Memory B cell (primary cell): ENCODE results near the gene PIH1D1.

Experiments used
- ATAC-seq: fragments of 150-1000 bp; cut with Tn5 transposase; 2 replicates; pipeline ENCODE4 v1.10.0; 2021; ENCODE audit warnings: low read depth, mild to moderate bottlenecking, moderate library complexity
- DNase-seq, 2 donors: peaks; one replicate each; pipeline ENCODE4 v3.0.0; 2022; ENCODE audit warnings: low spot score in 2 of 2
- H3K27ac Mint-ChIP-seq: one replicate; pipeline ENCODE4 v1.8.0; 2022; ENCODE audit warnings: mild to moderate bottlenecking, moderate library complexity, mixed read lengths
- H3K27me3 Mint-ChIP-seq: one replicate; pipeline ENCODE4 v1.8.0; 2022; ENCODE audit warnings: mixed read lengths
- H3K36me3 Mint-ChIP-seq: one replicate; pipeline ENCODE4 v1.8.0; 2022; ENCODE audit warnings: mild to moderate bottlenecking, mixed read lengths
- H3K4me1 Mint-ChIP-seq: one replicate; pipeline ENCODE4 v1.8.0; 2022; ENCODE audit warnings: mixed read lengths
- H3K4me3 Mint-ChIP-seq: one replicate; pipeline ENCODE4 v1.8.0; 2022; ENCODE audit warnings: mild to moderate bottlenecking, moderate library complexity, mixed read lengths
- H3K9me3 Mint-ChIP-seq: one replicate; pipeline ENCODE4 v1.8.0; 2022; ENCODE audit warnings: mixed read lengths

The PIH1D1 gene

GRCh38 chr19:49451430-49452181 is at the start of gene PIH1D1:
PIH1D1 (minus strand) TSS chr19:49451814; CDS start chr19:49451574, 240 bp downstream.
- peak within 1 kb of the TSS; percentile 99 for H3K27ac Mint-ChIP-seq
- peaks cover 20% of the 10 kb centered on the region for H3K36me3 Mint-ChIP-seq
- peak within 1 kb of the TSS; percentile 98 for H3K4me3 Mint-ChIP-seq
- DNase-seq, result peak; percentile 78 to 91
- peak; percentile 66 for ATAC-seq
- peaks cover 29% of the 10 kb centered on the region for H3K4me1 Mint-ChIP-seq
- H3K9me3 Mint-ChIP-seq, result peaks cover 1% of the 10 kb centered on the region
- H3K27me3 Mint-ChIP-seq, result no peaks in the 10 kb centered on the region

- no peaks in the 10 kb centered on the region for H3K27me3 Mint-ChIP-seq
- peaks cover 29% of the 10 kb centered on the region for H3K36me3 Mint-ChIP-seq
- no peaks in the 10 kb centered on the region for H3K9me3 Mint-ChIP-seq
- H3K4me3 Mint-ChIP-seq, result peak overlapping the region; percentile 100
- DNase-seq (no peak), ATAC-seq (no peak)
- H3K4me1 Mint-ChIP-seq, result peaks cover 35% of the 10 kb centered on the region
- peak overlapping the region; percentile 100 for H3K27ac Mint-ChIP-seq
These were observed 47.5 kb upstream of the PIH1D1 start for GRCh38 chr19:49499030-49499670.

- no peak for ATAC-seq
- no peaks in the 10 kb centered on the region for H3K27me3 Mint-ChIP-seq
- DNase-seq, result no peak
- peaks cover 35% of the 10 kb centered on the region for H3K4me1 Mint-ChIP-seq
- no peaks in the 10 kb centered on the region for H3K9me3 Mint-ChIP-seq
- H3K4me3 Mint-ChIP-seq, result peak overlapping the region; percentile 100
- H3K36me3 Mint-ChIP-seq, result peaks cover 29% of the 10 kb centered on the region
- H3K27ac Mint-ChIP-seq, result peak overlapping the region; percentile 100
These were observed 46.9 kb upstream of the PIH1D1 start for GRCh38 chr19:49498475-49498874.

GRCh38 chr19:49497789-49498103 is 46.1 kb upstream of the PIH1D1 start:
- DNase-seq (no peak), ATAC-seq (no peak)
- H3K36me3 Mint-ChIP-seq, result peaks cover 32% of the 10 kb centered on the region
- no peaks in the 10 kb centered on the region for H3K27me3 Mint-ChIP-seq
- H3K4me1 Mint-ChIP-seq, result peaks cover 34% of the 10 kb centered on the region
- H3K27ac Mint-ChIP-seq, result peak overlapping the region; percentile 100
- no peaks in the 10 kb centered on the region for H3K9me3 Mint-ChIP-seq
- peak overlapping the region; percentile 100 for H3K4me3 Mint-ChIP-seq

GRCh38 chr19:49497047-49497788 is 45.6 kb upstream of the PIH1D1 start:
- Mint-ChIP-seq H3K36me3 (peaks cover 35% of the 10 kb centered on the region), H3K27ac (peak overlapping the region; percentile 100), H3K4me3 (peak overlapping the region; percentile 100), H3K9me3 (no peaks in the 10 kb centered on the region), H3K4me1 (peaks cover 34% of the 10 kb centered on the region), H3K27me3 (no peaks in the 10 kb centered on the region)
- ATAC-seq (peak; percentile 25), DNase-seq (peak; percentile 70 to 78)

GRCh38 chr19:49496574-49497008 is 45.0 kb upstream of the PIH1D1 start:
- peaks cover 37% of the 10 kb centered on the region for H3K36me3 Mint-ChIP-seq
- no peaks in the 10 kb centered on the region for H3K27me3 Mint-ChIP-seq
- ATAC-seq (no peak), DNase-seq (no peak)
- H3K27ac Mint-ChIP-seq, result peak overlapping the region; percentile 100
- H3K4me3 Mint-ChIP-seq, result peak overlapping the region; percentile 100
- no peaks in the 10 kb centered on the region for H3K9me3 Mint-ChIP-seq
- H3K4me1 Mint-ChIP-seq, result peaks cover 32% of the 10 kb centered on the region

- Mint-ChIP-seq H3K36me3 (peaks cover 29% of the 10 kb centered on the region), H3K27ac (peak overlapping the region; percentile 82), H3K27me3 (no peaks in the 10 kb centered on the region), H3K9me3 (no peaks in the 10 kb centered on the region), H3K4me3 (peak overlapping the region; percentile 15), H3K4me1 (peaks cover 31% of the 10 kb centered on the region)
- ATAC-seq (no peak), DNase-seq (no peak)
These were observed 41.2 kb upstream of the PIH1D1 start for GRCh38 chr19:49492573-49493405.

GRCh38 chr19:49491804-49492572 is 40.4 kb upstream of the PIH1D1 start:
- Mint-ChIP-seq H3K4me1 (peaks cover 27% of the 10 kb centered on the region), H3K9me3 (no peaks in the 10 kb centered on the region), H3K36me3 (peaks cover 26% of the 10 kb centered on the region), H3K27me3 (no peaks in the 10 kb centered on the region), H3K4me3 (no peak overlapping the region), H3K27ac (peak overlapping the region; percentile 82)
- DNase-seq (no peak), ATAC-seq (no peak)

- peak overlapping the region; percentile 93 for H3K4me3 Mint-ChIP-seq
- ATAC-seq (no peak), DNase-seq (no peak)
- no peaks in the 10 kb centered on the region for H3K27me3 Mint-ChIP-seq
- peak overlapping the region; percentile 98 for H3K27ac Mint-ChIP-seq
- no peaks in the 10 kb centered on the region for H3K9me3 Mint-ChIP-seq
- H3K4me1 Mint-ChIP-seq, result peaks cover 27% of the 10 kb centered on the region
- peaks cover 25% of the 10 kb centered on the region for H3K36me3 Mint-ChIP-seq
These were observed 39.6 kb upstream of the PIH1D1 start for GRCh38 chr19:49491030-49491803.

- Mint-ChIP-seq H3K9me3 (no peaks in the 10 kb centered on the region), H3K27me3 (no peaks in the 10 kb centered on the region), H3K36me3 (peaks cover 25% of the 10 kb centered on the region), H3K4me1 (peaks cover 25% of the 10 kb centered on the region), H3K27ac (peak overlapping the region; percentile 98), H3K4me3 (peak overlapping the region; percentile 93)
- ATAC-seq, result no peak
- no peak for DNase-seq
These were observed 38.8 kb upstream of the PIH1D1 start for GRCh38 chr19:49490287-49491029.

GRCh38 chr19:49489601-49490167 is 38.1 kb upstream of the PIH1D1 start:
- peaks cover 25% of the 10 kb centered on the region for H3K4me1 Mint-ChIP-seq
- H3K4me3 Mint-ChIP-seq, result peak overlapping the region; percentile 93
- no peaks in the 10 kb centered on the region for H3K27me3 Mint-ChIP-seq
- DNase-seq (peak in 1 of 2 donors; percentile 45), ATAC-seq (peak; percentile 11)
- peaks cover 25% of the 10 kb centered on the region for H3K36me3 Mint-ChIP-seq
- H3K27ac Mint-ChIP-seq, result peak overlapping the region; percentile 98
- no peaks in the 10 kb centered on the region for H3K9me3 Mint-ChIP-seq
